Testis (tissue), 3 donors: ENCODE measurements around the gene MPRIP. TPM values are rescaled to one million over a fixed set of nuclear protein-coding genes. Genes with fewer than 3 reads are reported as not detected.

Source experiments
- DNase-seq: peaks from one replicate; pipeline ENCODE4 v3.0.0-alpha.2; 2019
- H3K27ac ChIP-seq, 2 donors: fragments of 200-600 bp; sonication (generic); one replicate each; pipeline ENCODE4 v1.5.1; 2019
- H3K27me3 ChIP-seq: fragments of 200-600 bp; sonication (generic); one replicate; pipeline ENCODE4 v1.5.1; 2019
- H3K36me3 ChIP-seq: fragments of 200-600 bp; sonication (generic); one replicate; pipeline ENCODE4 v1.5.1; 2017; ENCODE audit warnings: low read depth; ENCODE audit errors: missing control alignments
- H3K4me1 ChIP-seq: fragments of 200-600 bp; sonication (generic); one replicate; pipeline ENCODE4 v1.5.1; 2019
- H3K4me3 ChIP-seq, 2 donors: fragments of 200-600 bp; sonication (generic); one replicate each; pipeline ENCODE4 v1.5.1; 2017 to 2019
- H3K9me3 ChIP-seq: fragments of 200-600 bp; sonication (generic); one replicate; pipeline ENCODE4 v1.5.1; 2017
- CTCF ChIP-seq, 3 experiments: fragments of 450-650 bp in 2 of 3; fragments of 200-600 bp in 1 of 3; sonication (generic) in 1 of 3; IDR thresholded peaks; one replicate each; pipeline ENCODE4 v1.5.1; 2016 to 2019; ENCODE audit warnings: antibody characterized with exemption in 3 of 3, mild to moderate bottlenecking in 2 of 3, moderate library complexity in 1 of 3
- POLR2A ChIP-seq: fragments of 450-650 bp; IDR thresholded peaks from one replicate; pipeline ENCODE4 v1.6.1; 2017; ENCODE audit warnings: antibody characterized with exemption, mild to moderate bottlenecking, moderate library complexity
- WGBS, 2 donors: methylation state at CpG; one replicate each; pipeline ENCODE4 v1.1.5; 2018; 5-methylcytosine and 5-hydroxymethylcytosine counted together
- intact Hi-C: fragments of 100-400 bp; cut with DNase I; formaldehyde crosslinking; loops from one replicate; pipeline ENCODE4 v1.15.1; 2023; ENCODE audit warnings: low total_unique reads
- polyA plus RNA-seq: library from polyadenylated mRNA; stranded (reverse); fragments of 350-450 nt; fragmentation: Illumina TruSeq; extraction: RNeasy Lipid Tissue Mini Kit (QIAGEN cat#74804); gene quantifications from one replicate; pipeline ENCODE4 v1.2.3, GENCODE V29; 2014; ENCODE audit warnings: low read depth, low replicate concordance; ENCODE audit not compliant: insufficient read depth
- total RNA-seq, 2 donors: library from RNA; depleted of rRNA; stranded (reverse); fragments of >200 nt; gene quantifications; one replicate each; pipeline ENCODE4 v1.2.3, GENCODE V29; 2016

The MPRIP gene
- total and polyA plus RNA-seq, 3 donors from 2014 or later, result 191 to 337 (median 304) TPM

GRCh38 chr17:17149520-17150447 lies 107.5 kb downstream of the MPRIP start:
- 84 to 88% methylated on average over 9 of the region's 9 CpGs for WGBS, 2 donors
- no peaks in the 10 kb centered on the region for H3K27me3 ChIP-seq
- no peaks in the 10 kb centered on the region for H3K9me3 ChIP-seq
- no peak for DNase-seq
- no peaks in the 10 kb centered on the region for H3K36me3 ChIP-seq
- H3K27ac ChIP-seq, result no peak overlapping the region
- H3K4me3 ChIP-seq, result no peak overlapping the region
- TF ChIP-seq CTCF (IDR thresholded peaks at IDR 0.05) (no peak), POLR2A (no peak)
- intact Hi-C loops, result no loop called here
- peaks cover 22% of the 10 kb centered on the region for H3K4me1 ChIP-seq

GRCh38 chr17:17150448-17150800 lies 108.2 kb downstream of the MPRIP start:
- TF ChIP-seq POLR2A, result no peak
- TF ChIP-seq CTCF (IDR thresholded peaks at IDR 0.05), result no peak
- no peaks in the 10 kb centered on the region for H3K9me3 ChIP-seq
- H3K36me3 ChIP-seq, result no peaks in the 10 kb centered on the region
- H3K27ac ChIP-seq, result no peak overlapping the region
- no peak for DNase-seq
- 75 to 89% methylated on average over 1 of the region's 1 CpG for WGBS, 2 donors
- no peak overlapping the region for H3K4me3 ChIP-seq
- intact Hi-C loops, result no loop called here
- no peaks in the 10 kb centered on the region for H3K27me3 ChIP-seq
- H3K4me1 ChIP-seq, result peaks cover 16% of the 10 kb centered on the region

- no peaks in the 10 kb centered on the region for H3K9me3 ChIP-seq
- TF ChIP-seq CTCF (IDR thresholded peaks at IDR 0.05) (no peak), POLR2A (no peak)
- no peaks in the 10 kb centered on the region for H3K36me3 ChIP-seq
- H3K4me1 ChIP-seq, result peaks cover 9% of the 10 kb centered on the region
- H3K4me3 ChIP-seq, result no peak overlapping the region
- no peaks in the 10 kb centered on the region for H3K27me3 ChIP-seq
- WGBS, 2 donors, result 94% methylated on average over 5 of the region's 5 CpGs
- no peak for DNase-seq
- intact Hi-C loops, result no loop called here
- no peak overlapping the region for H3K27ac ChIP-seq
Measured at GRCh38 chr17:17151055-17151454, 108.8 kb downstream of the MPRIP start.

- no peak for TF ChIP-seq CTCF (IDR thresholded peaks at IDR 0.05)
- no peak for TF ChIP-seq POLR2A
- Histone ChIP-seq H3K4me1 (peaks cover 9% of the 10 kb centered on the region), H3K4me3 (no peak overlapping the region), H3K27ac (no peak overlapping the region), H3K27me3 (no peaks in the 10 kb centered on the region), H3K9me3 (no peaks in the 10 kb centered on the region), H3K36me3 (no peaks in the 10 kb centered on the region)
- intact Hi-C loops, result no loop called here
- no peak for DNase-seq
- 92 to 97% methylated on average over 3 of the region's 3 CpGs for WGBS, 2 donors
Measured at GRCh38 chr17:17151541-17151940, 109.3 kb downstream of the MPRIP start.

- Histone ChIP-seq H3K27me3 (no peaks in the 10 kb centered on the region), H3K27ac (no peak overlapping the region), H3K4me1 (peaks cover 9% of the 10 kb centered on the region), H3K9me3 (no peaks in the 10 kb centered on the region), H3K36me3 (no peaks in the 10 kb centered on the region), H3K4me3 (no peak overlapping the region)
- intact Hi-C loops, result no loop called here
- 54 to 68% methylated on average over 6 to 8 of the region's 8 CpGs for WGBS, 2 donors
- no peak for TF ChIP-seq POLR2A
- no peak for TF ChIP-seq CTCF (IDR thresholded peaks at IDR 0.05)
- peak; percentile 72 for DNase-seq
Measured at GRCh38 chr17:17151962-17152361, 109.7 kb downstream of the MPRIP start.
